HL-60/S4 treated with retinoic acid at 250 ng/mL for 4 days and 3 days (cell line): ENCODE data around the gene NFAT5.
"Not testable (repeated sequence)": the region's sequence is repeated elsewhere in the genome, so short reads cannot be mapped to it uniquely, and the experiment has no call there.

ENCODE experiments used
- in situ Hi-C: fragments of 300-500 bp; cut with MboI; formaldehyde crosslinking; loops from 2 replicates; pipeline ENCODE4 v1.7.0; 2022; ENCODE audit warnings: low sequenced_read_pairs

The NFAT5 gene

GRCh38 chr16:69633375-69633774 is 67.6 kb downstream of the NFAT5 start:
- in situ Hi-C loops: no loop called here

GRCh38 chr16:69636563-69637146 is 70.9 kb downstream of the NFAT5 start:
- in situ Hi-C loops: not testable (repeated sequence)

GRCh38 chr16:69637206-69637865 is 71.6 kb downstream of the NFAT5 start:
- in situ Hi-C loops: not testable (repeated sequence)

- in situ Hi-C loops: not testable (repeated sequence)
These were observed 78.2 kb downstream of the NFAT5 start for GRCh38 chr16:69643997-69644396.

- in situ Hi-C loops: no loop called here
These were observed 79.0 kb downstream of the NFAT5 start for GRCh38 chr16:69644790-69645189.

- in situ Hi-C loops: no loop called here
These were observed 81.3 kb downstream of the NFAT5 start for GRCh38 chr16:69647020-69647419.

GRCh38 chr16:69651217-69651616 is 85.5 kb downstream of the NFAT5 start:
- in situ Hi-C loops: no loop called here

GRCh38 chr16:69654280-69654931 is 88.6 kb downstream of the NFAT5 start:
- in situ Hi-C loops: no loop called here

- in situ Hi-C loops: no loop called here
These were observed 94.4 kb downstream of the NFAT5 start for GRCh38 chr16:69660166-69660565.

GRCh38 chr16:69662901-69663300 is 97.1 kb downstream of the NFAT5 start:
- in situ Hi-C loops: no loop called here

GRCh38 chr16:69663846-69664245 is 98.1 kb downstream of the NFAT5 start:
- in situ Hi-C loops: no loop called here

GRCh38 chr16:69669577-69669976 is 103.8 kb downstream of the NFAT5 start:
- in situ Hi-C loops: no loop called here

- in situ Hi-C loops: no loop called here
These were observed 106.7 kb downstream of the NFAT5 start for GRCh38 chr16:69672315-69672997.

- in situ Hi-C loops: no loop called here
These were observed 107.4 kb downstream of the NFAT5 start for GRCh38 chr16:69672998-69673713.

GRCh38 chr16:69680358-69680757 is 114.6 kb downstream of the NFAT5 start:
- in situ Hi-C loops: no loop called here

- in situ Hi-C loops: no loop called here
These were observed 122.8 kb downstream of the NFAT5 start for GRCh38 chr16:69688589-69688988.

- in situ Hi-C loops: no loop called here
These were observed 126.5 kb downstream of the NFAT5 start for GRCh38 chr16:69691980-69692911.

- in situ Hi-C loops: no loop called here
These were observed 128.2 kb downstream of the NFAT5 start for GRCh38 chr16:69693916-69694315.

GRCh38 chr16:69698404-69698803 is 132.6 kb downstream of the NFAT5 start:
- in situ Hi-C loops: no loop called here

- in situ Hi-C loops: no loop called here
These were observed 134.1 kb downstream of the NFAT5 start for GRCh38 chr16:69699915-69700314.
